NCI-H446 (cell line): Measurements from ENCODE around the gene MTUS2.

Experiments
- DNase-seq, 2 experiments: peaks; one replicate each; lab custom pipeline; 2025; lab: John Stamatoyannopoulos, UW

The MTUS2 gene

GRCh38 chr13:29239653-29240525 is 419.8 kb downstream of the MTUS2 start:
- DNase-seq, result no peak

DNA sequence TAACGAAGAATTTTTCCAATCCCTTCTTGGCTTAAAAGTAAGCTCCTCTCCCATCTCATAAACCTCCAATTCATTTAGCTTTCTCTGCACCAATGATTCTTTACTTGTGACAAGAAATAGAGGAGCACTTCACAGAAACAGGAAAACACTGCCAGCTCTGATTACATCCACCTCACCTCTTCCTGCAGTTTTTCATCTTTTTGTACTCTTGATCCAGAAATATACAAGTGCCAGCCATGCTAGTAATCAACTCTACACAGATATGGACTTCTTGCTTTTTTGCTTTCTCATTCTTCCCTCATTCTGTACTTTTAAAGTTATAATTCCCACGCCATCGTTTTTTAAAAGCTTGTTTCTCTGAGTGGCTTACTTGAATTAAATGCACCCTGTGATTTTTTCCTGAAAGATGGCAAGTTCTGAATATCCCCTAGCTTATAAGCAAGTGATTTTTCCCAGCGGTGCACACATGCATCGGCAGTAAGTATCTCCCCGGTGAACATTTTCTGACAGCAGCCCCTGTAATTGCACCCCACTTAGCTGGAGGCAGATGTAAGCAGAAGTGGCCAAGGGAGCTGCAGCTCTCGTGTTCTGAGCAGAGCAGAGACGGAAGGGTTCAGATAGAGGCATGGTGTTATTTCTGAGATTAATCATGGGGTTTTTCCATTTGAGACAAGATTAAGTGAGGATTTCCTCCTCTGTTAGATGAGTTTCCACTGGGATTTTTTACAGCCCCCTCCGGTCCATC is 434.7 kb downstream of the MTUS2 start:
- no peak for DNase-seq

DNA sequence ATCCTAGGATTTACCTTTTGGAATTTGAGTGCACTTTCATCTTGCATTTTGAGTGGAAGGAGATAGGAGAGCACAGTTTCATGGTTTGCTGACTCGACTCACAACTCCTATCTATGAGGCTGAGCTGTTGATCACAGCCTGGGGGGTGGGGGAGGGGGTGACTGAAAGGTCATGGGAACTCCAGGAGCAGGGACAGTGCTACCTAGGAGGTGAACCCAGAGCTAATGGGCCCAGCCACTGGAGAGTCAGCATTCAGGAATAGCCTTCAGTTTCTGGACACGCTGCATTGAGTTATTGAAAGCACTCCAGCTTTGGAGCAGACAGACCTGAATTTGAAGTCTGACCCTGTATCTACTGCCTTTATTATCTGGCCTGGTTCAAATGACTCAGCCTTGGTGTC is 435.4 kb downstream of the MTUS2 start:
- no peak for DNase-seq

DNA sequence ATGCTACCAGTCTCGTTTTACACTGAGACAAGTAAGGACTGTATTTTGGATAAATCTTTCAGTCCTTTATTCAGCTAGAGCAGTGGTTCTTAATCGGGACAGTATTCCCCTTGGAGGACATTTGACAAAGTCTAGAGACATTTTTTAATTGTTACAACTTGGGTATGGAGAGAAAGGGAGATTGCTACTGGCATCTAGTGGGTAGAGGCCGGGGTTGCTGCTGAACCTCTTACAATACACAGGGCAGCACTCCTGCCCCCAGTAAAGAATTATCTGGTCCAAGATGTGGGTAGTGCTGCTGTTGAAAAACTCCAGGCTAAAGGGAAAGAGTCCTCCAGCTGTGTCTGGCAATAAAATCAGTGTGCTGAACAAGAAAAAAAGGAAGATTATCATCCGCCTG is 440.5 kb downstream of the MTUS2 start:
- no peak for DNase-seq

GRCh38 chr13:29266261-29266660 is 446.1 kb downstream of the MTUS2 start:
- DNase-seq, result no peak

GRCh38 chr13:29266756-29267733 is 446.9 kb downstream of the MTUS2 start:
- no peak for DNase-seq

DNA sequence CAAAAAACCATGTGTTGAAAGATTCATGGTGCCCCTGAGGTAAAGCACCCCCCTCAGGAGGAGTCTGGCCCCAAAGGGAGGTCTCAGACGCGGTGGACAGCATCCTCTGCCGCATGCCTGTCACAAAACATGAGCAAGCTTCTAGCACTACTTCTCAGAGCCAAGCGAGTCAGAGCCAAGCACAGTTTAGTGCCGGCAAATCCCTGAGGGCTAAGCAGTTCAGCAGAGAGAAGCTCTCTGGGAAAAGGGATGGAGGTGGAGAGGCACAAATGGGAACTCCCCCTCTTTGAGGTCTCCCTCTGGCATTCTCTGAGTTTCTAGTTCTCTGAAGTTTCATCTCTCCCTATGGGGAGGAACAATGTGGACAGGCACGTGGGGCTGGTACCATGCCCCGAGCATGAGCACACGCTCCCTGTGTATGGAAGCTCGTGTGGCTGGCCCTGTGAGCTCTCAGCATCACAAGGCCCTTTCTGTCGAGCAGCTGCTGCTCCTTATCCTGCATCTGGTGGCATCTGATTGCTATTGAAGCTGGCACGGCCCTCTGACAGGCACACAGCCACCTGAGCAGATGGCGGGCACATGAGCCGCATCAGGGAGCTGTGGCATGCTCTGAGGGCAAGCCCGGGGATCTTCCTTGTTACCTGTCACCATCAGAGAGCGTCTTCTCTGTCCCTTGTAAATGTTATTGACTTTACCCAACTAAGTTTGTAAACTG is 450.3 kb downstream of the MTUS2 start:
- DNase-seq, result no peak

DNA sequence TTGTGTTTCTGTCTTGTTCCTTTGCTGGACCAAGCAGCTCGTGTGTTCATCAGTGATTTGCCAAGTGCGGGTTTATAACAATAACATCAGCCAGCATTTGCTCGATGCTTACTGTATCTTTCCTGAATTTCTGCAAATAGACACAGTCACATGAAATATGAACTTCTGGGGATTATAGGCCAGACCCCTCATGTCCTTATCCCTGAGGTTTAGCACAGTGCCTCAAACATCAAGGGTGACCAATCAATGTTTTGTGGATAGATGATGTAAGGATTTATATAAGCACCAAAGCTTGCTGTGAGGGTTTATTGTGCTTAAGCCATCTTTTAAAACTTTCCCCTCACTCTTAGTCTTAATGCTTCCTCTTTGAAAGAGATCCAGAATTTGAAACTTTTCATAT is 451.5 kb downstream of the MTUS2 start:
- DNase-seq, result no peak

- DNase-seq, result no peak
Observed at GRCh38 chr13:29279356-29280254, 459.5 kb downstream of the MTUS2 start.

DNA sequence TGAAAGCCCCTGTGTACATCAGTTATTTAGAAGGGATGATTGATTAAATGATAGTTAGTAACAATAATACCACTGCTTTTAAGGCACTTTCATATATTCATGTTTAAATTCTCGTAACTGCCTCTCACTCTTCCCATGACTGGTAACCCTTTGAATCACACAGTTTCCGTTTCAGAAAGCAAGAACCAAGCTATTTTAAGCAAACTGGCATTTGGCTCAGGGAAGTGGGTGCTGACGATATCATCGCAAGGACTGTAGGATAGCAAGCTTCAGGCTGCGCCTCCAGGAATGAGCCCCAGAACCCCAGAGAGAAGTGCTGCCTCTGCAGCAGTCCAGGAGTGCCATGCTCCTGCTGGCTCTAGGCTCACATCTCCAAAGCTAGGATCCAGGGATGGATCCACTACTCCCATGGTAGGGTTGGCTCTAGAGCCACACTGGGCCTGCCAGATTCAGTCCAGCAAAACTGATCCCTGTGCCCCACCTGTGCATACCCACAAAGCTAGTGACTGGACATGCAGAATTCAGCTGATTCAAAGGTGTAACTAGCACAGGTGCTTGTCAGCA is 461.9 kb downstream of the MTUS2 start:
- no peak for DNase-seq

DNA sequence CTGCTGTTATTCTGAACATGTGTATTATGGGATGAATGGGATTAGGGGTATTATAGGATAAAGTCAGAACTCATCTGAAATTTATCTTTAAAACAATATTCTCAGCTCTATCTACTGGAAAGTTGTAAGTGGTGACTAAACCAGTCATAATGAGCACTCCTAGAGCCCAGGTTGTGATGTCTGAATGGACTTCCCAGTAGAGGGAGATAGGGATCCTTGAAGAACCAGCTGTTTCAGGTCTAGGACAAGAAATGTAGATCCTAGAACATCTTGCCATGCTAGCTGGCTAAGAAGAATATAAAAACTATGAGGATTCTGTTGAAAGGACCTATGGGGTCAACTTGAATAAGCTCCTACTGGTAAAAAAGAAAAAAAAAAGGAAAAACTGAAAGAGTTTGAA is 464.6 kb downstream of the MTUS2 start:
- DNase-seq, result no peak

GRCh38 chr13:29287237-29287636 is 467.1 kb downstream of the MTUS2 start:
- DNase-seq, result no peak

DNA sequence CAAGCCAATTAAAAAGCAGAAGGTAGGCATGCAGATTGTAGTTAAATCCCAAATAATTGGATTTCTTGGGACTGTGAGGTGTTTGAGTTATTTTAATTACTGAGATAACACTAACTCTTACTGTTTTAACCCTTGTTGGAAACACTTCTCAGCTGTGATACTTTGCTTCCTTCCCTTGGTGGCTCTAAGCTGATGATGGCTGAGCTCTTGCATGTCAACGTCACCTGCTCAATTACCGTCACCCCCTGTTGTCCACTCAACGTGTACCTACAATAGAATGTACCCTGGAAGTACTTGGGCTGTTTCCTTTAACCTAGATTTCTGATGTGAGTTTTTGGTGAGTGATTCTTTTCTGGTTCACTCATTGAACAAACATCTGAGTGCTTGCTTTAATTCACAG is 471.9 kb downstream of the MTUS2 start:
- no peak for DNase-seq

DNA sequence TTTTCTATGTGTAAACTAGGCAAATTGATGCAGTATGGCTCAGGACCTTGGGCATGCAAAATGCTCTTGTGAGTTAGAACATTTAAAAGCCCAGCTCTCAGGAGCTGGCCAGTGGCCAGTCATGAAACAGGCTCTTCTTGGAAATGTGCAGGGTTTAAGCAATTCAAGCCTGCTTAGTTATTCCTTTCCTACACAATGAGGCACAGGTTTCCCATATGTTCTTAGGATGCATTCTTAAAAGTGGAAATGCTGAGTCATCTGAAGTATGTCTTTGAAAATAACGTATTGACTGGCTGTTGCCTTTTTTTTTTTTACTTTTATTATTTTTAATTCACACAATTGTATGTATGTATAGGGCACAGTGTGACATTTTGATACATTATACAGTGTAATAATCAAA is 474.7 kb downstream of the MTUS2 start:
- no peak for DNase-seq

GRCh38 chr13:29301027-29301426 is 480.9 kb downstream of the MTUS2 start:
- no peak for DNase-seq

- no peak for DNase-seq
Observed at GRCh38 chr13:29304148-29304547, 484.0 kb downstream of the MTUS2 start.

DNA sequence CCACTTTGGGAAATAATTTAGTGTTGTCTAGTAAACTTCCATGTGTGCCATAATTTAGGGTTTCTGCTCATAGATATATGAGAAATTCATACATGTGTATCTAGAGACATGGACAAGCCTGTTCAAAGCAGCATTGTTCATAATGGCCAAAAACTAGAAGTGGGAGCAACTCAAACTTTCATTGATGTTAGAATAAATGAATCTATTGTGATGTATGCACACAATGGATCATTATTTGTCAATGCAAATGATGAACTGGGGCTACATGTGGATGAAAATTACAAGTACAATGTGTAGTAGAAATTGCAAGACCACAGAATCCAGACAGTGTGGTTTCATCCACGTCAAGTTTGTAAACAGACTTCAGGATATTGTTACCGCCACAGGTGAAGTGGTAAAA is 490.7 kb downstream of the MTUS2 start:
- DNase-seq, result no peak

GRCh38 chr13:29315847-29316246 is 495.7 kb downstream of the MTUS2 start:
- DNase-seq, result no peak

DNA sequence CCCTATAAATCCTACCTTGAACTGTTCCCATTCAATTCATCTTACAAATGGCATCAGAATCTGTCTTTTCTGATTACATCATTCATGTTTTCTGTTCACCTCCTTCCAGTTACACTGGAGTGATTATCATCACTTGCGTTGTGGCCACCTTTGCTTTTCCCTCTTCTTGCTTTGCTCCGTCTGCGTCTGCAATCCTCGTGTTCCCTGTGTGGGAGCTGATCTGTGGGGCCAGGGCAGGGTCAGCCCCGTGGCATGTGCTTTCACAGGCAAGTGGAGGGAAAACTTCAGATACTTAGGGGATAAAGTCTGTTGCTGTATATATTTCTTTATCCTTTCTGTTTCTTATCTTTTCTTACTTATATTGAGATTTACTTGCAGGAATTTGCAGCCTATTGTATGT is 497.7 kb downstream of the MTUS2 start:
- DNase-seq, result no peak

DNA sequence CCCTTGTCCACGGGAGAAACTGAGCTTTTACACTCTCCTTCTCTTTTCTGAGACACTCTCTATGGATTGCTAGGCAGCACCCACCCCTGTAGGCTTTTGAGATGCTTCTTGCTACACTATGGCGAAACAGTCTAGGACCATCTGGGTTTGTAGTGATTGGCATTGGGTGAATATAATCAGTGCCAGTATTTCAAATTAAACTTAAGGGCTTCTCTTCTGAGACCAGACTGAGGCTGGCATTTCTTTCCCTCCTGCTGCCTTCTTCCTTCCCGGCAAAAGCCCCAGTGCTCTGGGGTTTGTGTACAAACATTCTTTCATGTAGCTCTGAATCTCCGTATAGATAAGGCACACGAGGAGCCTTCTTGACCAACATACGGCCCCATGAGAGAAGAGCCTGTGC is 498.6 kb downstream of the MTUS2 start:
- no peak for DNase-seq
